Measurements from ENCODE around the gene TRMU.

DNA sequence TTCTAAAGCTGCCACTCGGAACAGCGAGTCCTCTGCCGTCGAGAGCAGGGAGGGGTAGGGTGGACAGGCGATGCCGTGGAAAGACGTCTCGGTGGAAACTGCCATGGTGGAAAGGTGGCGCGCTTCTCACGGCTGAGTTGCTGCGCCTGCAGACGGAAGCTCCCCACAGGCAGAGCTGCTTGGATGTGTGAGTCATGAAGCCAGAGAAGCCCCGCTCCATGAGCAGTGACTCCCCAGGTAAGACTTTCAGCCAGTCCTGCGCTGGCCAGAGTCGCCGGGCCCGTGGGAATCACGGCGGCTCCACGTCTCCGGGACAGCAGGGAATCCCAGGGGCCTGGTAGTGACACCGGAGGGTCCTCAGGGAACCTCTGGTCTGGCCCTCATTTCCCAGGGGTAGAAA is 4.0 kb upstream of the TRMU start:
- TF ChIP-seq POLR2AphosphoS5 (IDR thresholded peaks at IDR 0.05; ENCODE audit: low read depth) = no peak
- TF ChIP-seq, protein P1, sequence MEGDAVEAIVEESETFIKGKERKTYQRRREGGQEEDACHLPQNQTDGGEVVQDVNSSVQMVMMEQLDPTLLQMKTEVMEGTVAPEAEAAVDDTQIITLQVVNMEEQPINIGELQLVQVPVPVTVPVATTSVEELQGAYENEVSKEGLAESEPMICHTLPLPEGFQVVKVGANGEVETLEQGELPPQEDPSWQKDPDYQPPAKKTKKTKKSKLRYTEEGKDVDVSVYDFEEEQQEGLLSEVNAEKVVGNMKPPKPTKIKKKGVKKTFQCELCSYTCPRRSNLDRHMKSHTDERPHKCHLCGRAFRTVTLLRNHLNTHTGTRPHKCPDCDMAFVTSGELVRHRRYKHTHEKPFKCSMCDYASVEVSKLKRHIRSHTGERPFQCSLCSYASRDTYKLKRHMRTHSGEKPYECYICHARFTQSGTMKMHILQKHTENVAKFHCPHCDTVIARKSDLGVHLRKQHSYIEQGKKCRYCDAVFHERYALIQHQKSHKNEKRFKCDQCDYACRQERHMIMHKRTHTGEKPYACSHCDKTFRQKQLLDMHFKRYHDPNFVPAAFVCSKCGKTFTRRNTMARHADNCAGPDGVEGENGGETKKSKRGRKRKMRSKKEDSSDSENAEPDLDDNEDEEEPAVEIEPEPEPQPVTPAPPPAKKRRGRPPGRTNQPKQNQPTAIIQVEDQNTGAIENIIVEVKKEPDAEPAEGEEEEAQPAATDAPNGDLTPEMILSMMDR (conservative IDR thresholded peaks at IDR 0.05; ENCODE audit: low read depth in 2 of 2) = no peak
- no peak for TF ChIP-seq NANOG (IDR thresholded peaks at IDR 0.05; ENCODE audit: borderline replicate concordance)

Measured in GM23338 (cell line).